K562 (cell line): ENCODE measurements around the gene FASTK. TPM values are rescaled to one million over a fixed set of nuclear protein-coding genes. Genes with fewer than 3 reads are reported as not detected.
A peak's percentile ranks its signal among the peaks of the same experiment; 100 is the strongest.

Experiments used
- CTCF ChIP-seq, 3 experiments: IDR thresholded peaks in 2 of 3; conservative IDR thresholded peaks in 1 of 3; 2 replicates each; pipeline ENCODE4 v1.5.1; 2011 to 2012; ENCODE audit warnings: low read length in 3 of 3, mild to moderate bottlenecking in 3 of 3, control low read depth in 2 of 3, improper control_type of control experiment in 1 of 3, inconsistent platforms in 1 of 3, low read depth in 1 of 3, mixed read lengths in 1 of 3, moderate library complexity in 1 of 3; ENCODE audit not compliant: insufficient read depth in 2 of 3
- FOXP4 ChIP-seq: sonication (generic); formaldehyde crosslinking; IDR thresholded peaks from 2 replicates; pipeline ENCODE4 v1.8.0; 2022; ENCODE audit warnings: mild to moderate bottlenecking, missing genetic modification reagents, borderline replicate concordance
- NBN ChIP-seq: fragments of 450-650 bp; IDR thresholded peaks from 2 replicates; pipeline ENCODE4 v1.6.1; 2016; ENCODE audit warnings: low read depth, mild to moderate bottlenecking
- NR2C2 ChIP-seq, 2 experiments: fragments of 200-800 bp in 1 of 2; sonication (Bioruptor generic) in 1 of 2; sonication (generic) in 1 of 2; formaldehyde crosslinking in 1 of 2; IDR thresholded peaks; 2 replicates each; pipeline versions ENCODE4 v1.6.1 to v1.8.0; 2016 to 2022; ENCODE audit warnings: mild to moderate bottlenecking in 1 of 2, missing compliant biosample characterization in 1 of 2, missing genetic modification characterization in 1 of 2, missing genetic modification reagents in 1 of 2
- PHTF2 ChIP-seq: fragments of 250-450 bp; sonication (Bioruptor Pico); IDR thresholded peaks from 2 replicates; pipeline ENCODE4 v1.5.0; 2021; ENCODE audit warnings: mild to moderate bottlenecking
- REST ChIP-seq, 2 experiments: fragments of 450-650 bp; formaldehyde crosslinking in 1 of 2; IDR thresholded peaks; 2 replicates each; pipeline versions ENCODE4 v1.4.0 to v1.6.1; 2014 to 2020; ENCODE audit warnings: mild to moderate bottlenecking in 2 of 2, borderline replicate concordance in 1 of 2, low read depth in 1 of 2
- TFAP4 ChIP-seq: sonication (generic); formaldehyde crosslinking; IDR thresholded peaks from 2 replicates; pipeline ENCODE4 v1.8.0; 2022; ENCODE audit warnings: missing genetic modification reagents, mild to moderate bottlenecking, moderate library complexity, borderline replicate concordance
- ZNF197 ChIP-seq: fragments of 200-800 bp; sonication (Bioruptor generic); IDR thresholded peaks from 2 replicates; pipeline ENCODE4 v1.6.1; 2016; ENCODE audit warnings: low read depth, missing genetic modification characterization, missing compliant biosample characterization
- ZNF512 ChIP-seq: IDR thresholded peaks from 2 replicates; pipeline ENCODE4 v1.6.1; 2016; ENCODE audit warnings: missing genetic modification characterization, missing compliant biosample characterization
- polyA plus RNA-seq, 8 experiments: library from polyadenylated mRNA; depleted of rRNA in 4 of 8; stranded (reverse) in 5 of 8; unstranded in 3 of 8; fragments of >200 nt; fragmentation: Nextera tagmentation in 2 of 8; fragmentation: Illumina TruSeq in 1 of 8; extraction: Ambion mirVana in 2 of 8; extraction: Trizol in 1 of 8; gene quantifications; 2 replicates each; pipeline versions ENCODE4 v1.2.1 to v1.2.3, GENCODE V29; 2011 to 2014; ENCODE audit warnings: inconsistent platforms in 1 of 8, missing spikeins in 1 of 8
- total RNA-seq, 7 experiments: library from RNA; depleted of rRNA in 6 of 7; stranded (reverse); fragments of >200 nt in 6 of 7; fragmentation: Illumina TruSeq in 2 of 7; extraction: Trizol in 2 of 7; gene quantifications; 2 replicates each; pipeline versions ENCODE4 v1.2.1 to v1.2.3, GENCODE V29; 2011 to 2021; ENCODE audit warnings: low replicate concordance in 1 of 7

Gene FASTK
- total and polyA plus RNA-seq, 9 of the 15 experiments (the other 6 are each of a cell fraction or from before 2014, with no cell fraction given) = 0.51 to 150 (median 48.2) TPM

- TF ChIP-seq CTCF (IDR thresholded peaks at IDR 0.05 in 2 of 3, conservative IDR thresholded peaks at IDR 0.05 in 1 of 3; ENCODE audit: insufficient read depth in 2 of 3, low read depth in 1 of 3, low read length in 3 of 3) (peak; percentile 33 to 59 (median 51); a peak in 4 of 6 replicates), TFAP4 (peak; percentile 76; the same call in 1 of the 2 replicates), ZNF512 (no peak), REST (IDR thresholded peaks at IDR 0.05; ENCODE audit: borderline replicate concordance) (peak; percentile 14; the same call in 1 of the 2 replicates), REST (CRISPR knock-in tag; IDR thresholded peaks at IDR 0.05; ENCODE audit: low read depth) (no peak), NR2C2 (CRISPR knock-in tag; IDR thresholded peaks at IDR 0.05) (peak; percentile 47), NR2C2 (tag; IDR thresholded peaks at IDR 0.05) (0 out of 2 replicates have a peak, but pooled peaks have one; percentile 1), ZNF197 (CRISPR knock-in tag) (no peak), PHTF2 (CRISPR knock-in tag) (no peak), NBN (no peak), FOXP4 (peak; percentile 71; the same call in 1 of the 2 replicates)
Measured at GRCh38 chr7:151056666-151057505, 23.7 kb downstream of the FASTK start (continued).
